HCT116 (cell line): ENCODE measurements around the gene AK5. TPM values are rescaled to one million over a fixed set of nuclear protein-coding genes. Genes with fewer than 3 reads are reported as not detected.

Experiments
- ATAC-seq: fragments of 200-7000 bp; cut with Tn5 transposase; 2 replicates; pipeline ENCODE4 v1.9.1; 2020; ENCODE audit warnings: mild to moderate bottlenecking, moderate library complexity
- BruUV-seq: library from RNA; stranded (reverse); fragments of 400-500 nt; replicated peaks from 2 replicates; lab custom pipeline; 2021; lab: Mats Ljungman, UMichigan
- CTCF ChIA-PET: fragments of 300-600 bp; sonication (Branson Sonifier 250); formaldehyde crosslinking; loops from one replicate; lab custom pipeline; 2021; ENCODE audit warnings: antibody characterized with exemption; lab: Charles Lee
- POLR2A ChIA-PET: fragments of 300-600, 350-600 bp; sonication (Branson Sonifier 250); formaldehyde crosslinking; loops from one replicate; lab custom pipeline; 2021; ENCODE audit warnings: antibody characterized with exemption; lab: Charles Lee
- RAD21 ChIA-PET, 2 experiments: fragments of 300-600 bp; sonication (Branson Sonifier 250); formaldehyde crosslinking; loops; one replicate each; lab custom pipeline; 2023; ENCODE audit warnings: low total read pairs in 2 of 2; ENCODE audit not compliant: uncharacterized antibody in 2 of 2, unreplicated experiment in 2 of 2, low non-redundant PET in 1 of 2; lab: Charles Lee
- DNase-seq: peaks from one replicate; pipeline ENCODE4 v3.0.0-alpha.2; 2010; ENCODE audit warnings: low read depth, low spot score
- H2AFZ ChIP-seq: fragments of 200-600 bp; shearing (Covaris generic), sonication (generic); 2 replicates; pipeline ENCODE4 v1.6.1; 2017; ENCODE audit warnings: low read depth, mixed run types, mixed read lengths, antibody characterized with exemption, low read length; ENCODE audit not compliant: poor library complexity, severe bottlenecking
- H3K27ac ChIP-seq: 2 replicates; pipeline ENCODE4 v1.5.1; 2012; ENCODE audit warnings: low read depth, low read length
- H3K27me3 ChIP-seq: fragments of 200-600 bp; sonication (generic); 2 replicates; pipeline ENCODE4 v1.6.1; 2016; ENCODE audit warnings: mixed run types, low read length, mixed read lengths; ENCODE audit not compliant: insufficient read depth
- H3K36me3 ChIP-seq, 2 experiments: fragments of 200-500 bp in 1 of 2; fragments of 200-600 bp in 1 of 2; sonication (Bioruptor generic) in 1 of 2; sonication (generic) in 1 of 2; 2 replicates each; pipeline versions ENCODE4 v1.5.1 to v1.6.1; 2014 to 2016; ENCODE audit warnings: low read length in 2 of 2, inconsistent platforms in 1 of 2, mixed read lengths in 1 of 2, mixed run types in 1 of 2; ENCODE audit not compliant: insufficient read depth in 2 of 2, control insufficient read depth in 1 of 2
- H3K4me1 ChIP-seq, 2 experiments: fragments of 200-600 bp in 1 of 2; sonication (generic) in 1 of 2; 2 replicates each; pipeline versions ENCODE4 v1.5.1 to v1.6.1; 2012 to 2017; ENCODE audit warnings: low read length in 2 of 2, inconsistent platforms in 1 of 2, mild to moderate bottlenecking in 1 of 2, mixed read lengths in 1 of 2, mixed run types in 1 of 2, moderate library complexity in 1 of 2; ENCODE audit not compliant: insufficient read depth in 2 of 2, control insufficient read depth in 1 of 2
- H3K4me2 ChIP-seq: fragments of 200-600 bp; sonication (generic); 2 replicates; pipeline ENCODE4 v1.6.1; 2017; ENCODE audit warnings: mixed run types, low read length, mixed read lengths
- H3K4me3 ChIP-seq, 2 experiments: fragments of 200-600 bp in 1 of 2; sonication (generic) in 1 of 2; replicated peaks in 1 of 2; 2 replicates each; pipeline ENCODE4 v1.5.1; 2011 to 2016; ENCODE audit warnings: low read length in 2 of 2, control low read depth in 1 of 2, low read depth in 1 of 2, mild to moderate bottlenecking in 1 of 2, mixed read lengths in 1 of 2, mixed run types in 1 of 2
- H3K79me2 ChIP-seq: fragments of 200-600 bp; sonication (generic); 2 replicates; pipeline ENCODE4 v1.6.1; 2017; ENCODE audit warnings: mild to moderate bottlenecking, mixed run types, low read length, moderate library complexity, mixed read lengths; ENCODE audit not compliant: insufficient read depth
- H3K9ac ChIP-seq: fragments of 200-600 bp; sonication (generic); 2 replicates; pipeline ENCODE4 v1.6.1; 2016; ENCODE audit warnings: low read length, mixed read lengths
- H3K9me2 ChIP-seq: fragments of 200-600 bp; sonication (generic), shearing (Covaris generic); 2 replicates; pipeline ENCODE4 v1.6.1; 2017; ENCODE audit warnings: mixed run types, mild to moderate bottlenecking, moderate library complexity; ENCODE audit not compliant: insufficient read depth
- H3K9me3 ChIP-seq, 2 experiments: fragments of 200-500 bp in 1 of 2; fragments of 200-600 bp in 1 of 2; sonication (Bioruptor generic) in 1 of 2; sonication (generic) in 1 of 2; 2 replicates each; pipeline ENCODE4 v1.6.1; 2014 to 2017; ENCODE audit warnings: low read length in 2 of 2, mixed read lengths in 2 of 2, inconsistent platforms in 1 of 2, low read depth in 1 of 2, mild to moderate bottlenecking in 1 of 2, mixed run types in 1 of 2, moderate library complexity in 1 of 2; ENCODE audit not compliant: control insufficient read depth in 1 of 2, insufficient read depth in 1 of 2
- H4K20me1 ChIP-seq: fragments of 200-600 bp; sonication (generic), shearing (Covaris generic); 2 replicates; pipeline ENCODE4 v1.6.1; 2017; ENCODE audit warnings: mixed run types, mild to moderate bottlenecking, moderate library complexity; ENCODE audit not compliant: insufficient read depth
- CBX3 ChIP-seq: IDR thresholded peaks from 2 replicates; pipeline ENCODE4 v1.6.1; 2012; ENCODE audit warnings: low read depth
- EGR1 ChIP-seq: IDR thresholded peaks from 2 replicates; pipeline ENCODE4 v1.6.1; 2012; ENCODE audit warnings: low read depth
- ELF1 ChIP-seq: IDR thresholded peaks from 2 replicates; pipeline ENCODE4 v1.6.1; 2012; ENCODE audit warnings: low read depth, borderline replicate concordance
- EZH2 ChIP-seq: fragments of 200-600 bp; sonication (generic); IDR thresholded peaks from 2 replicates; pipeline ENCODE4 v1.6.1; 2017; ENCODE audit warnings: antibody characterized with exemption, mixed run types
- EZH2phosphoT487 ChIP-seq: fragments of 200-600 bp; IDR thresholded peaks from 2 replicates; pipeline ENCODE4 v1.6.1; 2018; ENCODE audit warnings: antibody characterized with exemption, borderline replicate concordance
- JUND ChIP-seq: IDR thresholded peaks from 2 replicates; pipeline ENCODE4 v1.6.1; 2012
- POLR2A ChIP-seq: IDR thresholded peaks from 2 replicates; pipeline ENCODE4 v1.7.0; 2011; ENCODE audit warnings: borderline replicate concordance; ENCODE audit not compliant: insufficient read depth, insufficient read length; ENCODE audit errors: extremely low read depth
- RAD21 ChIP-seq: IDR thresholded peaks from 2 replicates; pipeline ENCODE4 v1.6.1; 2012; ENCODE audit warnings: low read depth, mild to moderate bottlenecking
- REST ChIP-seq: IDR thresholded peaks from 2 replicates; pipeline ENCODE4 v1.6.1; 2012; ENCODE audit warnings: low read depth
- SIN3A ChIP-seq: IDR thresholded peaks from 2 replicates; pipeline ENCODE4 v1.6.1; 2012; ENCODE audit warnings: low read depth
- SRF ChIP-seq: IDR thresholded peaks from 2 replicates; pipeline ENCODE4 v1.6.1; 2012; ENCODE audit warnings: low read depth
- TCF7L2 ChIP-seq: IDR thresholded peaks from 2 replicates; pipeline ENCODE4 v1.7.0; 2011; ENCODE audit warnings: borderline replicate concordance, inconsistent platforms; ENCODE audit not compliant: insufficient read depth, insufficient read length; ENCODE audit errors: extremely low read depth
- YY1 ChIP-seq: IDR thresholded peaks from 2 replicates; pipeline ENCODE4 v1.6.1; 2011; ENCODE audit warnings: low read length, low read depth, moderate library complexity, mild to moderate bottlenecking; ENCODE audit not compliant: insufficient replicate concordance; ENCODE audit errors: extremely low read depth
- ZFX ChIP-seq: fragments of 450-650 bp; IDR thresholded peaks from 2 replicates; pipeline ENCODE4 v1.6.1; 2017
- ZNF274 ChIP-seq: fragments of 200-500 bp; sonication (Bioruptor generic); IDR thresholded peaks from 2 replicates; pipeline ENCODE4 v1.6.1; 2014; ENCODE audit warnings: mild to moderate bottlenecking, low read depth, low read length, inconsistent platforms
- intact Hi-C: fragments of 100-400 bp; cut with micrococcal nuclease; formaldehyde crosslinking; loops from 2 replicates; pipeline ENCODE4 v1.10.0; 2022
- total RNA-seq: library from RNA; stranded (reverse); gene quantifications from one replicate; pipeline ENCODE4 v1.2.1, GENCODE V29; 2021; ENCODE audit not compliant: unreplicated experiment
- TF ChIP-seq, protein P1 (sequence below): IDR thresholded peaks from 2 replicates; pipeline ENCODE4 v1.6.1; 2011; ENCODE audit warnings: mild to moderate bottlenecking, low read length, moderate library complexity; ENCODE audit not compliant: insufficient replicate concordance; ENCODE audit errors: extremely low read depth

AK5 gene
- total RNA-seq, 1 experiment from 2014 or later: 0.22 TPM

- ATAC-seq: no peak
- intact Hi-C loops: no loop called here
- Histone ChIP-seq H3K79me2 (no peaks in the 10 kb centered on the region), H3K9me3 (no peaks in the 10 kb centered on the region), H2AFZ (no peak overlapping the region), H3K9ac (no peak overlapping the region), H4K20me1 (no peaks in the 10 kb centered on the region), H3K4me1 (no peaks in the 10 kb centered on the region), H3K36me3 (no peaks in the 10 kb centered on the region), H3K4me2 (no peak overlapping the region), H3K9me2 (no peaks in the 10 kb centered on the region), H3K27ac (no peak overlapping the region), H3K27me3 (no peaks in the 10 kb centered on the region), H3K4me3 (no peak overlapping the region)
- no TSS peak for BruUV-seq
- ChIA-PET POLR2A (no interaction called here), CTCF (no interaction called here), RAD21 (no interaction called here)
- no peak for DNase-seq
- TF ChIP-seq CBX3 (no peak), REST (no peak), RAD21 (no peak), YY1 (no peak), JUND (no peak), SRF (no peak), POLR2A (no peak), EGR1 (no peak)
These were observed 18.1 kb upstream of the AK5 start for GRCh38 chr1:77263708-77264107.

DNA sequence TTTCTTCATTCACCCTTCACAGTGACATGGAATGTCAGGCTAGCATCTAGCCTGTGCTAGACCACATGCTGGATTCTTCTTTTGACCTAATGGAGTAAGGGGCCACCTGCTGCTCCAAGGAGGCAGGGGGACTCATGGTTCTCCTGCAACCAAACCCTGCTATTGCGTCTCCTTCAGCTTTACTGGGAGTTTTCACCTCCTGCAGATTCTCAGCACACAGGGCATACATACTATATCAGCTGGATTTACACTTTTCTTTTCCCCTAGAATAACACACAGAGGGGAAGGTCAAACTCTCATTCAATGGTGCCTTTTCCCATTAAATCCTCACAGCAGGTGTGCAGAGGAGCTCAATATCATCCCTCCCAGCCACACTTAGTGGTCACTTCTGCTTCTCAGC lies 16.6 kb upstream of the AK5 start:
- no TSS peak for BruUV-seq
- intact Hi-C loops: no loop called here
- no peaks in the 10 kb centered on the region for H3K36me3 ChIP-seq
- no peak overlapping the region for H3K27ac ChIP-seq
- H3K9ac ChIP-seq: no peak overlapping the region
- RAD21 ChIA-PET: no interaction called here
- no peaks in the 10 kb centered on the region for H3K79me2 ChIP-seq
- no peak overlapping the region for H2AFZ ChIP-seq
- no peak overlapping the region for H3K4me2 ChIP-seq
- H4K20me1 ChIP-seq: no peaks in the 10 kb centered on the region
- H3K27me3 ChIP-seq: no peaks in the 10 kb centered on the region
- no peak overlapping the region for H3K4me3 ChIP-seq
- H3K9me3 ChIP-seq: no peaks in the 10 kb centered on the region
- no peak for DNase-seq
- CTCF ChIA-PET: no interaction called here
- no peak for ATAC-seq
- no peaks in the 10 kb centered on the region for H3K4me1 ChIP-seq
- no peaks in the 10 kb centered on the region for H3K9me2 ChIP-seq
- POLR2A ChIA-PET: no interaction called here
- no peak for TF ChIP-seq EZH2
- TF ChIP-seq SIN3A: no peak
- TF ChIP-seq EZH2phosphoT487: no peak
- no peak for TF ChIP-seq POLR2A
- no peak for TF ChIP-seq JUND
- TF ChIP-seq RAD21: no peak
- TF ChIP-seq, protein P1, sequence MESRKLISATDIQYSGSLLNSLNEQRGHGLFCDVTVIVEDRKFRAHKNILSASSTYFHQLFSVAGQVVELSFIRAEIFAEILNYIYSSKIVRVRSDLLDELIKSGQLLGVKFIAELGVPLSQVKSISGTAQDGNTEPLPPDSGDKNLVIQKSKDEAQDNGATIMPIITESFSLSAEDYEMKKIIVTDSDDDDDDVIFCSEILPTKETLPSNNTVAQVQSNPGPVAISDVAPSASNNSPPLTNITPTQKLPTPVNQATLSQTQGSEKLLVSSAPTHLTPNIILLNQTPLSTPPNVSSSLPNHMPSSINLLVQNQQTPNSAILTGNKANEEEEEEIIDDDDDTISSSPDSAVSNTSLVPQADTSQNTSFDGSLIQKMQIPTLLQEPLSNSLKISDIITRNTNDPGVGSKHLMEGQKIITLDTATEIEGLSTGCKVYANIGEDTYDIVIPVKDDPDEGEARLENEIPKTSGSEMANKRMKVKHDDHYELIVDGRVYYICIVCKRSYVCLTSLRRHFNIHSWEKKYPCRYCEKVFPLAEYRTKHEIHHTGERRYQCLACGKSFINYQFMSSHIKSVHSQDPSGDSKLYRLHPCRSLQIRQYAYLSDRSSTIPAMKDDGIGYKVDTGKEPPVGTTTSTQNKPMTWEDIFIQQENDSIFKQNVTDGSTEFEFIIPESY: no peak
- no peak for TF ChIP-seq YY1
- no peak for TF ChIP-seq CBX3
- TF ChIP-seq ELF1: no peak
- no peak for TF ChIP-seq ZFX
- TF ChIP-seq TCF7L2: no peak
- no peak for TF ChIP-seq ZNF274
